Inflammatory macrophage treated with lipopolysaccharide for 4 hours (primary cell): Measurements from ENCODE around the gene BIRC2.
"Not testable (repeated sequence)": the region's sequence is repeated elsewhere in the genome, so short reads cannot be mapped to it uniquely, and the experiment has no call there.

Experiments
- DNase-seq: peaks from one replicate; pipeline ENCODE4 v3.0.0-alpha.2; 2020

BIRC2 gene

DNA sequence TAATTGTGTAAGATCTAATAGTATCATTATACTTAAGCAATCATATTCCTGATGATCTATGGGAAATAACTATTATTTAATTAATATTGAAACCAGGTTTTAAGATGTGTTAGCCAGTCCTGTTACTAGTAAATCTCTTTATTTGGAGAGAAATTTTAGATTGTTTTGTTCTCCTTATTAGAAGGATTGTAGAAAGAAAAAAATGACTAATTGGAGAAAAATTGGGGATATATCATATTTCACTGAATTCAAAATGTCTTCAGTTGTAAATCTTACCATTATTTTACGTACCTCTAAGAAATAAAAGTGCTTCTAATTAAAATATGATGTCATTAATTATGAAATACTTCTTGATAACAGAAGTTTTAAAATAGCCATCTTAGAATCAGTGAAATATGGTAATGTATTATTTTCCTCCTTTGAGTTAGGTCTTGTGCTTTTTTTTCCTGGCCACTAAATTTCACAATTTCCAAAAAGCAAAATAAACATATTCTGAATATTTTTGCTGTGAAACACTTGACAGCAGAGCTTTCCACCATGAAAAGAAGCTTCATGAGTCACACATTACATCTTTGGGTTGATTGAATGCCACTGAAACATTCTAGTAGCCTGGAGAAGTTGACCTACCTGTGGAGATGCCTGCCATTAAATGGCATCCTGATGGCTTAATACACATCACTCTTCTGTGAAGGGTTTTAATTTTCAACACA lies 23.3 kb upstream of the BIRC2 start:
- DNase-seq = no peak

DNA sequence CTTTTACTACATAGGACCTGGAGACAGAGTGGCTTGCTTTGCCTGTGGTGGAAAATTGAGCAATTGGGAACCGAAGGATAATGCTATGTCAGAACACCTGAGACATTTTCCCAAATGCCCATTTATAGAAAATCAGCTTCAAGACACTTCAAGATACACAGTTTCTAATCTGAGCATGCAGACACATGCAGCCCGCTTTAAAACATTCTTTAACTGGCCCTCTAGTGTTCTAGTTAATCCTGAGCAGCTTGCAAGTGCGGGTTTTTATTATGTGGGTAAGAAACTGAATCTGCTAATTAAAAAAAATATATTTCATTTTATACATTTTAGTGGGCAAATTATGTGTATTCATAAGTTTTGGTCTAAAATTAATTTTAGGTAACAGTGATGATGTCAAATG lies 21.9 kb upstream of the BIRC2 start:
- no peak for DNase-seq

DNA sequence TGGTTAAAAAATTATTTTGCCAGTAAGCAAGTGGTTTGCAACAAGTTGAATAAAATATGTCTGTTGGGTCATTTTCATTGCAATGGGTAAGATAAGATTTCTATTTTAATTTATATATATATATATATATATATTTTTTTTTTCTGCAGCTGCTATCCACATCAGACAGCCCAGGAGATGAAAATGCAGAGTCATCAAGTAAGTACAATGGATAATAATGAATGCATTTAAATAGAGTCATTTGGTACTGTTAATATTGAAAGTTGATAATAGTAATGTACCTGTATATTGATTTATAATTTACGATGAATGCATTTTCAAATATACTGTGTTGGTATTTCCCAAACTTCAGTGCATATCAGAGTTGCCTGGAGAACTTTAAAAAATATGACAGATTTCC lies 18.3 kb upstream of the BIRC2 start:
- DNase-seq = no peak

DNA sequence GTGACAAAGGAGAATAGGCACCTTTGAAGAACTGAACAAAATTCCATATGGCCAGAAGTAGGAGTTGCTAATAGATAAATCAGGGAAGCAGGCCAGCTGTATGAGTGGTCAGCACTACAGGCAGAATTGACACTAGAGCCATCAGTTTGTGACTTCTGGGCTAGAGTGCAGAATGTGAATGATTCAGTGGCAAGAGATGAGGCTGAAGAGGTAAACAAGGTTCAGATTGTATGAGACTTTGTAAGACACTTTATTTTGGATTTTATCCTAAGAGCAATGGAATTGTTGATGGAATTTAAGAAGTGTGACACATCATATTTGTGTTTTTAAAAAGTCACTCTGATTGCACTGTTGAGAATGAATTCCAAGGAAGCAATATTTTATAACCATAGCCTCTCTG lies 16.8 kb upstream of the BIRC2 start:
- no peak for DNase-seq

DNA sequence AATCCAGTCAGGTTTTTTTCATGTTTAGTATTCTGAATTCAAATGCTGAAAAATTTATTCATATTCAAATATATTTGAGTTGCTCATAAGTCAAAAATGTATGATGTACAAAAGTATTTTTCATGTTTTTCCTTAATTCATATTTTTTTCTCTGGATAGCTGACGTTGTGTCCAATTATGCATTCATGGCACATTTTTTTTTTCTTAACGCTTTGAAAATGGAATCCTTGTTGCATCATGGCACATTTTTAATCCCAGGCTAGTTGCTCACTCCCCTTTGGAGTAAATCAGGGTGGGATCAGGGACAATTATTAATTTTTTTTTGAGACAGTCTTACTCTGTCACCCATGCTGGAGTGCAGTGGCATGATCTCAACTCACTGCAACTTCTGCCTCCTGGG lies 15.7 kb upstream of the BIRC2 start:
- no peak for DNase-seq

DNA sequence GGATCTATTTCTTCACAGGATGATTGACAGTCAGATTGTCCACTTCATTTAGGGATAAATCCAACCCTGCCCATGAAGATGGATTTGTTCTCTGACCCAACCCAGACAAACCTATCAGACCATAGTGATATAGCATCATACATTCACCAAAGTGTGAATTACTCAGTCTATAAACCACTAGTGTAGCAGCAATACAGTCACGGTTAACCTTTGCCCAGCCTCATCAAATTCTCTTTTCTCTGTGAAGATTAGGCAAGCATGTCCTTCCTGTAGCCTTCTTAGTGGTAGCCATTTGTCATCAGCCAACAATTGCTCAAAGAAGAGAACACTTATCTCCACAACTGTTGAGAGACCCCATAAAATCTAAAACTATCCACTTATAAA lies 14.4 kb upstream of the BIRC2 start:
- no peak for DNase-seq

DNA sequence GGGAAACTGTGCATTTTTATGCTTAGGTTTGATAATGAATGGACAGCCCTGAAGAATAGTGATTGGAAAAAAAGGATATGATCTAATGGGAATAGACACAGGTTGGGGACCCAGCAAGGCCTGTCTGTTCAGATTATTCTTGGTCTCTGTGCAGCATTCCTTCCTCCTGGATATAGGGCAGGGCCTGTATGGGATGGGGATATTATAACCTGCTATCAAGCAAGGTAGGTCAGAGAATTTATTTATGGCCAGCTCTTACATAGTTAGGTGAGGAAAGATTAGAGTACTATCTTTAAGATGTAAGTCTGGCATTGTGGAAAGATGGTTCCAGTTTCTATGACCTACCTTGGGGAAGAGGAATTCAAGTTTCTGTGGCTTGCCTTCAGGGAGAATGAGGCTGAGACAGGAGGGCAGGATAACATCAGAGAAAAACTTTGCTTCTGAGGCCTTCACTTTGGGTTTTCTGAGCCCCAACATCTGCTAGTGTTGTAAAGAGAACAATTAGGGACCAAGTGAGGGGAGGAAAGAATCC lies 8.5 kb upstream of the BIRC2 start:
- DNase-seq = no peak

DNA sequence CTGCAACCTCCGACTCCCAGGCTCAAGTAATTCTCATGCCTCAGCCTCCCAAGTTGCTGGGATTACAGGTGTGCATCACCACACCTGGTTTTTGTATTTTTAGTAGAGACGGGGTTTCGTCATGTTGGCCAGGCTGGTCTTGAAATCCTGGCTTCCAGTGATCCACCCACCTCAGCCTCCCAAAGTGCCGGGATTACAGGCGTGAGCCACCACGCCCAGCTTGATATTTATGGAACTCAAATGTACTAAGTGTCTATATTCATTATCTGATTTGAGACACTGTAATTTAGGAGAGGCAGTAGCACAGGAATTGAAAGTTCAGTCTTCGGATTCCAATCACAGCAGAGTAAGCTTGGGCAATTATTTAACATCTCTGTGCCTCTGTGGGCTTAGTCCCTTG lies 5.7 kb upstream of the BIRC2 start:
- DNase-seq = not testable (repeated sequence)

DNA sequence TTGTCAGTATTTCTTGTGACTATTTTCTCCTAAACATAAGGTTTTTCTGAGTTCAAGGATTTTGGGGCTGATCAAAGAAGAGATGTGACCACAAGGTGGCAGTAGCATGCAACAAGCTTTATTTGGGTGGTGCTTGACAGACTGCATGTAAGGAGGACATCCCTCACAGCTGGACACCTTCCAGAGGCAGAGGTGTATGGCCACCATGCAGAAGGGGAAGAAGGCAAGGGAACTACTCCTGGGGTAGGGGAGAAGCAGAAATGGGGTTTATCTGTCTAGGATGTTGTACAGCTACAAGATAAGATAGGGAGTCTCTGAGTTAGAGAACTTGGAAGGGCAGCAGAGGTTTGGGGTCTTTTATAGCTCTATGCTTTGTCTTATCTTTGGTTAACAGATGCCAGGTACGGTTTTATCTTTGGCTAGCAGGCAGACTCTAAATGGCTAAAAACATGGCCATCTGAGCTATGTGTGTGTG lies 5.1 kb upstream of the BIRC2 start:
- DNase-seq = peak; percentile 75

DNA sequence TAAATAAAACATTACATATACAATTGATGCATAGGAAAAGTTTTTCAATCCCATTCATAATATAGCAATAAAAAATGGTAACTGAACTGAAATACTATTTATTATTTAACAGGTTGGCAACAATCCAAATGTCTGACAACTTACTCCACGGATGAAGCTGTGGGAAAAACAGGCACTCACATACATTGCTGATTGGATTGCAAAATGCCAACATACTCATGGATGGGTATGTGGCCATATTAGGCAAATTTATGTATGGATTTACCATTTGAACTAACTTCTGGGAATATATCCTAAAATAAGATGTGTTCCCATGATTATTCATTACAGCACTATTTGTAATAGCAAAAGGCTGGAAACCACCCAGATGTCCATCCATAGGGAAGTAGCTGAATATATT lies 3.2 kb upstream of the BIRC2 start:
- peak; percentile 5 for DNase-seq

DNA sequence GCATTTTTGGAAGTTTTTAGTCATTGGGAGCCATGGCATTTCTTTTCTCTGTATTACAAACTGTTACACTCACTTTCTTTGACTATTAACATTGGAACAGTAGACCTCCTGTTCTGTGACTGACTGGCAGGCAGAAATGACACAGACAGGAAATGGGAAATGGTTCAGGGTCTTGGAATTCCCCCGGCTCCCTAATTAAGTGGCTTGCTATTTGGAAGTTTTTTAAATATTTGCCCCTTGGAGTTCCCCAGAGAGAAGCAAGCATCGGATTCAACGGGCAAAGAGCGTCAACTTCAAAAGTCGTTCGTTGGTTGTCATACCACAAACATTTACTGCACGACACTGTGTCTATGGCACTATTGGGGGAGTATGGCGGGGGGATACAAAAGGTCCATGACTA lies 1.1 kb upstream of the BIRC2 start:
- peak; percentile 49 for DNase-seq

DNA sequence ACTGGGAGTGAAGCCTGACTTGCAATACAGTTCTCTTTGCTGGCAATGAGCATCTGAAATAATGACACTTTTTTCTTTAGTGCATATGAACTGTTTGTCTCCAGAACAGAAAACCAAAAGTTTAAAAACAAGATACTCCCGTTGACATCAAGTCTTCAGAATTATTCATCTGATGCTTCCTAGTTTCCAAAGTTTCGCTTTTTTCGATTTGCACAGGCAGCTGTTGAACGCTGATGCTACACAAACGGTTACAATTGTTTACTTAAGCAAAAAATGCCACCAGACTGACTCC lies 612 bp upstream of the BIRC2 start:
- no peak for DNase-seq

DNA sequence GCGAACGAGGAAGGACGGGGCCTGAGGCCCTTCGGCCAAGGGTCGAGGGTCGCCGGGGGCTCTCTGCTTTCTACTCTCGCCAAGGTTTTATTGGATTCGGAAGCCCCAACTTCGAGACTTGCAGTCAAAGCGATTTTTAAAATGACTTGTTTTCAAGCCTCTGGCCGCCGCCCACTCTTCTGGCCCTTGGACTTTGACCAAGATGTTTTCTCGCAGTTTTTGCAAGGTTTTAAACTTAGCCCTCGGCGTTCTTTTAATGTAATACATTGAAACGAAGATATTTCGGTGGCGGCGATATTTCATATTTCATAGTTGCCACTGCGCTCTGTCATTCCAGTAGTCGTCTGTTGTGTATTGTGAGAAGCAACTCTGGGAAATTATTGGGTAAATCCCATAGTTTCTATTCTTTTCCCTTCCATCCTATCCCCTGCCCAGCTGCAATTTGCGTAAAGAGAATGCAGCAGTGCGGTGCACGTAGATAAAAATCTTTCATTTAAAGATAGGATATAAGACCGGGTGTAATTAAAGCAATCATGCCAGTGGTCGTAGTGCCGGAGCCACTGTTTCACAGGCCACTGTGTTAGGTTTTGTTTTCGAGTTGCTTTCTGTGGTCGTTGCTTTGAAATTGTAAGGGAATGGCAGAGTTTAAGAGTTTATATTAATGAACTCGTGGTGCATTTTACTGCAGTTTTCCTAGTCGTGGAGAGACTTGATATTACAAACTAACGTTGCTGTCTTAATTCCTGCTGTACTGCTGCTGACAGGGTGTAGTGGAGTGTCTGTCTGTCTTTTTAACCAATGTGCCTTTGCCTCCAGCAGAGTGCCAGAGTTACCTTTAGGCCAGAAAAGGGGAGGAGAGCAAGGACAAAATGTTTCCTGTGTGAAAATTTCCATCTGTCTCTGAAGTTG lies 702 bp downstream of the BIRC2 start:
- DNase-seq = peak; percentile 71

DNA sequence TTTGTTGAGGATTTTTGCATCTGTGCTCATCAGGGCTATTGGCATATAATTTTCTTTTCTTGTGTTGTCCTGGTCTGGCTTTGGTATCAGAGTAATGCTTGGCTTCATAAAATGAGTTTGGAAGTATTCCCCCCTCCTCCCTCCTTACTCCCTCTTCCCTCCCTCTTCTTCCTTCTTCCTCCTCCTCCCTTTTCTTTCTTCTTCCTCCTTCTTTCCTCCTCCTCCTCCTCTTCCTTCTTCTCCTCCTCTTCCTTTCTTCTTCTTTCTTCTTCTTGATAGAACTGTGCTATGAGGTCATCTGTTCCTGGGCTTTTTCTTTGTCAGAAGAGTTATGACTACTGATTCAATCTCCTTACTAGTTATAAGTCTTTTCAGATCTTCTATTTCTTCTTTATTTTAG lies 10.1 kb downstream of the BIRC2 start:
- no peak for DNase-seq

DNA sequence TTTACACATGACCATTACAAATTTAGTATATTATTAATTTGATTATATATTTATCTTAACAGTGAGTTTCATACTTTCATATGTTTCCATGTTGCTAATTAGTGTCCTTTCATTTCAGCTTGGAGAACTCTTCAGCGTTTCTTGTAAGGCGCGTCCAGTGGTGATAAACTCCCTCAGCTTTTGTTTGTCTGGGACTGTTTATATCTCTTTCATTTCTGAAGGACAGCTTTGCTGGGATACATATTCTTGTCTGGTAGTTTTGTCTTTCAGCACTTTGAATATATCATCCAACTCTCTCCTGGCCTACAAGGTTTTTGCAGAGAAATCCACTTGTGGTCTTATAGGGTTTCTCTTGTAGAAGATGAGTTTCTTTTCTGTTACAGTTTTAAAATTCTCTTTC lies 12.4 kb downstream of the BIRC2 start:
- DNase-seq = no peak

DNA sequence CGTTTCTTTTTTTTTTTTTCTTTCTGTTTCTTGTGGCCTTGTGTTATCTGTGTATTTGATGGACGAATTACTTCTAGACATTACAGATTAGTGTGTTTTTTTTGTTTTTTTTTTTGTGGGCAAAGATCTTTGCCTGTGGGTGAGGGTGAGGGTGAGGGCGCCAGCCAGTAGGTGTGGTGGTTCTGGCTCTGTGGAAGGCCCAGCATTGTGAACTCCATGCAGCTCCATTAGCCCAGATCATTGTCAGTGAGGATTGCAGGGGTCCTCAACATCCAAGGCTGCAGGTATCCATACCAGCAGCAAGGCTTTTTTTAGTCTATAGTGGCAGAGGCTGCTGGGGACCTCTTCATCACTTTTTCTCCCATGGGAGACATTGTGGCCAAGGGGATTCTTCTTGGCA lies 13.7 kb downstream of the BIRC2 start:
- DNase-seq = no peak

DNA sequence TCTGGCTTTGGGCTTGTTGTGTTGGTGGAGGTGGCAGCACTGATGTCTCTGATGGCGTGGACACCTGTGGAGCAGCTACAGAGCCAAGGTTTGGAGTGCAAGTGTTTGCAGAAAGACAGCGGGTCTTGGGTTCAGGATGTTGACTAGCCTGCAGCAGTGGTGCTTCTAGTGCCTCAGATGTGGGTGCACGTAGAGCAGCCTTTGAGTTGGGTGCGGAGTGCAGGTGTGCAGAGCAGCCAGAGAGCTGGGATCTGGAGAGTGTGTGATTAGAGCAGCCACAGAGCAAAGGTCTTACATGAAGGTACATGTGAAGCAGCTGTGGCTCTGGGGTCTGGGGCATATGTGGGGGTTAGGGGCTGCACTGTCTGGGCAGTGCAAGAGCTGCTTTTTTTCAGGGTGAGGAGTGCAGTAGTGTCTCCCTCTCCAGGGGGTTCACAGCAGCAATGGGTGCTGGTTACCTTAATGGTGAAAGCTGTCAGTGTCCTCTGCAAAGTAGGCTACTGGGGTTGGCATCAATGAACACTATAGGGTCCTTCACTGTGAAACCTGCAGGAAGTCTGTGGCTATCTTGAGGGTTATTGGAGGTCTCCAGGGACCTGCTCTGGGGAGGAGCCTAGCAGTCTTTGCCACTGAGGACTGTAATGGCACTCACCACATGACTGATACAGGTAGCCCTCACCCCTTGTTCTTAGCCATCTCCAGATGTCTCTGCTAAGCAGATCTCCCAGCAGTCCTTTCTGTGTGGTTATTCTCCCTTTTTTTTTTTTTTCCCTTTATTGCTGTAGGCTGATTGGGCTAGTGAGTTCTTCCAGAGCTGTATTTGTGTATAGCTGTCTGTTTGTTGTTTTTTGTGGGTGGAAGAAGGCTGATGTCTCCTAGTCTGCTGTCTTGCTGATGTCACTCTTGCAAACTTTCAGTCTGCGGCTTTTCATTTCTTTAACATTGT lies 14.3 kb downstream of the BIRC2 start:
- no peak for DNase-seq

DNA sequence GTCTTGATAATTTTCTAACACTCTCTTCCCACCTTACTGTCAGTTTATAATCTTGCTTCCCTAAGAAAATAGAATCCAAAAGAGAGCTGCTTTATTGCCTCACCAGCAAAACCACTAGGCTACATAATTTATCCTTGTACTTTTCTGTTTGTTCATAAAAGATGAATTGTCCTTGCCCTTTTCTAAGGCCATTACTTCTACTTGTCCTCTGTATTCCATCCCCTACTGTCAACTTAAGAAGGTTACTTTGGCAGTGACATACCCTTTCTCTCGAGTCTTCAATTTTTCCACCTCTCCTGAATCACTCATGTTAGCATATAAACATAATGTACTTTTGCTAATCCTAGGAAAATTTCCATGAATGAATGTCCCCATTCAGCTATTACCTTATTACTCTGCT lies 18.0 kb downstream of the BIRC2 start:
- no peak for DNase-seq

DNA sequence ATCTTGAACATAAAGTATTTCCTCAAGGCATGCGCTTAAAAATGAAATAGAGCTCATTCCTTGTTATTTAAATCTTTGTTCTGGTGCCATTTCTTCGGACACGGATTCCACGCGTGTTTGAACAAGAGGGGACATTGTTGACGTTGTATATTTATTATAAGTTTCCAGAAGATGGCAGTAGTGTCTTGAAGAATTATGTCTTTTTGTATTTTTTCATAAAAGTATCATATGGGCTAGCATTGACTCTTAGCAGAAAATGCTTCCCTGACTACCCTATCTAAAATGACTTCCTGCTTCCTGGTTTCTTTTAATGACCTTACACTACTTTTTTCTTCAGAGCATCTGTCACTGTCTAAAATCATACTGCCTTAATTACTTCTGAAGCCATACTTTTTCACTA lies 20.4 kb downstream of the BIRC2 start:
- no peak for DNase-seq

DNA sequence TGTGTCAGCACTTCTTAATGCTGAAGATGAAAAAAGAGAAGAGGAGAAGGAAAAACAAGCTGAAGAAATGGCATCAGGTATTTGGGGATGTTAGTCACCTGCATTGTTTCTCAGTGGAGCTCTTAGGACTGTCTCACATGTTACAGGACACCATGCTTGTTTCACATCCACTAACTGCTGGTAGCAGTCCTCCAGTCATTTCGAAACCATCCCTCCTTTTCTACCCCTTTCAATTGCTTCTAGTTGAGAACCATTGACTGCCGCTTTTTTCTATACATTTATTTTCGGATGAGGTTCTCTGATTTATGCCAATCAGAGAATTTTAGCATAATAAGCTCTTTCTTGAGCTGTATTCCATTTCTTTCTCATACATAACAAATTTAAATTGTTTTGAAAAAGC lies 21.5 kb downstream of the BIRC2 start:
- no peak for DNase-seq

DNA sequence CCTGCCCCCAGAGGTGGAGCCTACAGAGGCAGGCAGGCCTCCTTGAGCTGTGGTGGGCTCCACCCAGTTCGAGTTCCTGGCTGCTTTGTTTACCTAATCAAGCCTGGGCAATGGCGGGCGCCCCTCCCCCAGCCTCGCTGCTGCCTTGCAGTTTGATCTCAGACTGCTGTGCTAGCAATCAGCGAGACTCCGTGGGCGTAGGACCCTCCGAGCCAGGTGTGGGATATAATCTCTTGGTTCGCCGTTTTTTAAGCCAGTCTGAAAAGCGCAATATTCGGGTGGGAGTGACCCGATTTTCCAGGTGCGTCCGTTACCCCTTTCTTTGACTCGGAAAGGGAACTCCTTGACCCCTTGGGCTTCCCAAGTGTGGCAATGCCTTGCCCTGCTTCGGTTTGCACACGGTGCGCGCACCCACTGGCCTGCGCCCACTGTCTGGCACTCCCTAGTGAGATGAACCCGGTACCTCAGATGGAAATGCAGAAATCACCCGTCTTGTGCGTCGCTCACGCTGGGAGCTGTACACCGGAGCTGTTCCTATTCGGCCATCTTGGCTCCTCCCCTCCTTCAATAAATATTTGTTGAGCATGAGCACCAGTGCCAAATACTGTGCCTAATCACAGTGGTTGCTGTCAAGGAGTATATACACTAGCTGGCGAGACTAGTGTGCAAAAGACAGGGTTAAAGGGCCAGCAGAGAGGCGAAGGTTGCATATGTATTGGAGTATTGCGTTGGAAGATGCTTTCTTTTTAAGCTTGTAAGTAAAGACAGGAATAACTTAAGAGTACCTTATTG lies 27.8 kb downstream of the BIRC2 start:
- not testable (repeated sequence) for DNase-seq

DNA sequence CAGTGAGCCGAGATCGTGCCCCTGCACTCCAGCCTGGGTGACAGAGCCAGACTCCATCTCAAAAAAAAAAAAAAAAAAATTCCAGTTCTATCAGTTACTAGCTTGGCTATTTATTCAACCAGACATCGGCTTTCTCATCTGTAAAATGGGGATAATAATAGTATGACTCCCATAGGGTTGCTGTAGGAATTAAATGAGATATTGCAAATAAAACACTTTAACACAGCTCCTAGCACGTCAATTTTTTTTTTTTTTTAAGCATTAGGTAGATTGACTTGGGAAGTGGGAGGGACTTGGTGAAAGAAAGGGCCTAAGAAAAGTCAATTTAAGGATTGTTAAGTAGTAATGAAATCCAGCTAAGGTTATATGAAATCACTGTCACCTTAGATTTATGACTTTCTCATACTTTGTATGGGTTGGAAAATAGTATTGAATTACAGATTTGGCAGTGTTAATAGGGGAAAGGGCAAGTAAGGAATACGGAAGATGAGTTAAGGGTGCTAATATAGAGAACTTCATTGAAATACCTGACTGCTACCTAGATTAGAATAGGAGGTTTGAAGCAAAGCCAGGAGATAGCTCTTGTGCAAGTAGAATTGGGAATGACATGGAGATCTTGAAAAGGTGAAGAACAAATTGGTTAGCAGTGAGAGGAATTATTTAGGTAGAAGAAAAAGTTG lies 28.8 kb downstream of the BIRC2 start:
- no peak for DNase-seq
